Smooth muscle cell (in vitro differentiated cells): ENCODE data around the gene ADAMTSL2. TPM values are rescaled to one million over a fixed set of nuclear protein-coding genes. Genes with fewer than 3 reads are reported as not detected.

Experiments
- DNase-seq: peaks from one replicate; lab custom pipeline; 2025; ENCODE audit not compliant: unreplicated experiment; lab: John Stamatoyannopoulos, UW
- H2AFZ ChIP-seq: fragments of 200-600 bp; sonication (generic); 2 replicates; pipeline ENCODE4 v1.6.0; 2016; ENCODE audit warnings: antibody characterized with exemption, low read depth, mild to moderate bottlenecking
- H3F3A ChIP-seq: fragments of 200-600 bp; sonication (generic); 2 replicates; pipeline ENCODE4 v1.6.0; 2017; ENCODE audit warnings: antibody characterized with exemption, low read depth
- H3K27ac ChIP-seq: fragments of 200-600 bp; sonication (generic); 2 replicates; pipeline ENCODE4 v1.5.1; 2016; ENCODE audit warnings: low read depth, mild to moderate bottlenecking
- H3K27me3 ChIP-seq: fragments of 200-600 bp; sonication (generic); 2 replicates; pipeline ENCODE4 v1.6.1; 2016; ENCODE audit warnings: low read depth, mild to moderate bottlenecking
- H3K36me3 ChIP-seq: fragments of 200-600 bp; sonication (generic); 2 replicates; pipeline ENCODE4 v1.5.1; 2016; ENCODE audit warnings: low read depth
- H3K4me1 ChIP-seq: fragments of 200-600 bp; sonication (generic); 2 replicates; pipeline ENCODE4 v1.5.1; 2016; ENCODE audit warnings: low read depth
- H3K4me2 ChIP-seq: fragments of 200-600 bp; sonication (generic); 2 replicates; pipeline ENCODE4 v1.6.0; 2016; ENCODE audit warnings: mild to moderate bottlenecking
- H3K4me3 ChIP-seq: fragments of 200-600 bp; sonication (generic); 2 replicates; pipeline ENCODE4 v1.5.1; 2016; ENCODE audit warnings: mild to moderate bottlenecking
- H3K79me2 ChIP-seq: fragments of 200-600 bp; sonication (generic); 2 replicates; pipeline ENCODE4 v1.6.0; 2016; ENCODE audit warnings: low read depth, mild to moderate bottlenecking
- H3K9ac ChIP-seq: fragments of 200-600 bp; sonication (generic); 2 replicates; pipeline ENCODE4 v1.6.0; 2016; ENCODE audit warnings: low read depth
- H3K9me3 ChIP-seq: fragments of 200-600 bp; sonication (generic); replicated peaks from 2 replicates; pipeline ENCODE4 v1.5.1; 2016; ENCODE audit warnings: low read depth
- H4K20me1 ChIP-seq: fragments of 200-600 bp; sonication (generic); 2 replicates; pipeline ENCODE4 v1.6.0; 2016; ENCODE audit warnings: low read depth
- CTCF ChIP-seq: fragments of 200-600 bp; sonication (generic); IDR thresholded peaks from 2 replicates; pipeline ENCODE4 v1.5.1; 2017; ENCODE audit warnings: borderline replicate concordance, mild to moderate bottlenecking, antibody characterized with exemption; ENCODE audit not compliant: insufficient read depth, poor library complexity, severe bottlenecking
- WGBS: methylation state at CpG from one replicate; pipeline ENCODE4 v1.1.7; 2016; ENCODE audit warnings: low lambda C conversion rate; 5-methylcytosine and 5-hydroxymethylcytosine counted together
- polyA plus RNA-seq: library from polyadenylated mRNA; unstranded; fragments of >200 nt; fragmentation: Nextera tagmentation; extraction: Ambion mirVana; gene quantifications from 2 replicates; pipeline ENCODE4 v1.2.1, GENCODE V29; 2016
- total RNA-seq: library from RNA; depleted of rRNA; stranded (reverse); fragments of >200 nt; gene quantifications from 2 replicates; pipeline ENCODE4 v1.2.3, GENCODE V29; 2014

The ADAMTSL2 gene
- total RNA-seq (8.1 and 8.9 TPM in 2 replicates), polyA plus RNA-seq (8.9 and 10.5 TPM in 2 replicates)

DNA sequence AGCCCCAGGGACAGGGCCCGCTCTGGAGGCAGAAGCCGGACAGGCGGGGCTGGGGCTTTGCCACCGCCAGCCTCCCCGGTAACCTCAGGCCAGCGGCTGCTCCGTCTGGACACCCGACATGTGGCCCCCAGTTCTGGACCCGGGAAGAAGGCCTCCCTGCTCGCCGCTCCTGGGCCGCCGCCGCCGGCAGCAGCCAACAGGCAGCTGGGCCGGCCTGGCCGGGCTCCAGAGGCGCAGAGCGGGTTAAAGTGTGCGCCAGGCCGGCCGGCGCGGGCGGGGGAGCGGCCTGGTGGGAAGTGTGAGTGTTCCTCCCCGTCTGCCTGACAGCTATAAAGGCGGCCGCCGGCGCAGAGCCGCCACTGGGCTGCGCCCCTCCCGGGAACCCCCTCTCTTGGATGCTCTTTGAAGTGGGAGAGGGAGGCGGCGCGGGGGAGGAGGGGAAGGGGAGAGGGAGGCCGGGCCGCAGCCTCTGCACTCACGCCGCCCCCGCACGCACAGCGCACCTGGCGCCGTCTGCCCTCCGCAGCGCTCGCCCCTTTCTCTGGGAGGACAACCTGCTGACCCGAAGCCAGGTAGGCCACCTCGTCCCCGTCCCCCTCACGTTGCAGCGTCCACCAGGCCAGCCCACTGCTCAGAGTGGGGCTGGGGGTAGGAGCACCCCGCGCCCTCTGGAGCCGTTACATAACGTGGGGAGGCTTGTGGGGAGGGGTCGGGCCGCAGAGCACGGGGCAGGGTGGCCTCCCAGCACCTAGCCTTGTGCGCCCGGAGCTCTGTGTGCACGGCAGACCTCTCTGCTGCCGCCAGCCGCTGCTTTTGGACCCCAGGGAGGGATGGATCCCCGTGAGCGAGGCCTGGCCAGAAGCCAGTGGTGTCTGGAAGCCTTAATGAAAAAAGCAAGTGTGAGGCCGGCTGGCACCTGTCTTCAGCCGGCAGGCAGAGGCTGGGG is at the start of gene ADAMTSL2:
ADAMTSL2 (plus strand) TSS at position 359 of the 946 bp plus-strand sequence. CDS start 2,009 bp downstream, outside the sequence.
- peak within 1 kb of the TSS; percentile 91 for H3K4me2 ChIP-seq
- H3K27me3 ChIP-seq: no peaks in the 10 kb centered on the region

DNA sequence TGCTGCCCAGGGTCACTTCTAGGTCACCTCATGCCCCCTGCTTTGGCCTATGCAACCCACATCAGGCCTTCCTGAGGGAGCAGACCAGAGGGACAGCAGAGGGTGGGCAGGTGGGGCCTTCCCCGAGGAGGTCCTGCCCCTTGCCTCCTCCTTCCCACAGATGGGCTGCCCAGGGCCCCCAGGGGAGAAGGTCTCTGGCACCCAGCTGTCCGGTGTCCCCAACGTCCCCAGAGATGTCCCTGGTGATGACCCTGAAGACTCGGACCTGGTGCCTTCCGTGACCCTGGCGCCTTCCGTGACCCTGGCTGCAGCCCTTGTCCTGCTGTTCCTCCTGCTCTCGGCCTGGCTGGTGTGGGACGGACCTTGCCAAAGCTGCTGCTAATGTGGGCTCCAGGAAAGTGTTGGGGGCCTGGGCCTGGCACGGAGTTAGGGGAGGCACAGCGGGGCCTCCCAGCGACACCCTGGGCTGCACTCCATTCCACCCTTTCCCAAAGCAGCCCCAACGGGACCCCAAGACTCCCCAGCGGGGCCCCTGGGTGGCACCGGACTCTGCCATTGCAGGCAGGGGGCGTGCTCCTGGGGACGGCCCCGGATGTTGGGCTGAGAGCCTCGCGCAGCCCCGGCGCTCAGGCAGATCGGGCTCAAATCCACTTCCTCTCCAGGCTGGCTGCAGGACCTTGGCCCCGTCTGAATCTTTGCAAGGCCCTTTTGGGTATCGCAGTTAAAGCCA is 48.8 kb upstream of the ADAMTSL2 start:
- Histone ChIP-seq H2AFZ (no peak overlapping the region), H3K4me1 (no peaks in the 10 kb centered on the region), H3K79me2 (no peaks in the 10 kb centered on the region), H3K36me3 (no peaks in the 10 kb centered on the region), H4K20me1 (no peaks in the 10 kb centered on the region), H3K9me3 (no peaks in the 10 kb centered on the region), H3K4me2 (no peak overlapping the region), H3K4me3 (no peak overlapping the region), H3K9ac (no peak overlapping the region), H3K27me3 (no peaks in the 10 kb centered on the region), H3K27ac (no peak overlapping the region), H3F3A (no peaks in the 10 kb centered on the region)
- TF ChIP-seq CTCF: no peak
- WGBS: 80% methylated on average over 25 of the region's 25 CpGs
- no peak for DNase-seq

More for the DNA sequence above, at the start of gene ADAMTSL2:
- peaks cover 4% of the 10 kb centered on the region for H3K79me2 ChIP-seq
- no peak for TF ChIP-seq CTCF
- H2AFZ ChIP-seq: peak within 1 kb of the TSS; percentile 45
- H3K27ac ChIP-seq: no peak within 1 kb of the TSS
- peaks cover 12% of the 10 kb centered on the region for H3K4me1 ChIP-seq
- 8% methylated on average over 54 of the region's 70 CpGs for WGBS
- peak; percentile 33 for DNase-seq
- no peak within 1 kb of the TSS for H3K9ac ChIP-seq
- no peaks in the 10 kb centered on the region for H3K9me3 ChIP-seq
- no peaks in the 10 kb centered on the region for H4K20me1 ChIP-seq
- peak within 1 kb of the TSS; percentile 46 for H3K4me3 ChIP-seq
- no peaks in the 10 kb centered on the region for H3K36me3 ChIP-seq
- H3F3A ChIP-seq: no peaks in the 10 kb centered on the region

DNA sequence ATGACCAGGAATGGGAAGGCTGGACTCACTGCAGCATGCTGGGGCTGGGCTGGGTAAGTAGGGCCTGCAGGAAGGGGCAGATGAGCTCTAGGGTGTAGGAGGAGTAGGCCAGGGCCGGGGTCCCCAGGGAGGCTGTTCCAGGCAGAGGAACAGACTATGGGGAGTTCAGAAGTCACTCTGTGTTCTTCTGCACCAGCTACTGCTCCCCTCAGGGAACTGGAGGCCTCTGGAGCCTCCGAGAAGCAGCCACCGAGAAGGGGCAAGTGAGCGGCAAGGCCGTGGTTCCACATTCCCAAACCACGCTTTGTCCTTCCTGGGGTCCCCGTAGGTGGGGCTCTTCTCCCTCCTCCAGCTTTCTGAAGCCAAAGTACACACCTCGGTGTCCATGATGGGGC is 47.2 kb upstream of the ADAMTSL2 start:
- no peak overlapping the region for H2AFZ ChIP-seq
- H3K27me3 ChIP-seq: no peaks in the 10 kb centered on the region
- no peak overlapping the region for H3K27ac ChIP-seq
- WGBS: 95% methylated on average over 8 of the region's 8 CpGs
- H3F3A ChIP-seq: no peaks in the 10 kb centered on the region
- no peak overlapping the region for H3K4me2 ChIP-seq
- no peaks in the 10 kb centered on the region for H3K79me2 ChIP-seq
- no peaks in the 10 kb centered on the region for H3K4me1 ChIP-seq
- no peak overlapping the region for H3K9ac ChIP-seq
- no peaks in the 10 kb centered on the region for H4K20me1 ChIP-seq
- no peak overlapping the region for H3K4me3 ChIP-seq
- TF ChIP-seq CTCF: no peak
- no peaks in the 10 kb centered on the region for H3K9me3 ChIP-seq
- H3K36me3 ChIP-seq: no peaks in the 10 kb centered on the region
- no peak for DNase-seq
